ENCODE results near the gene PTPRE.

The PTPRE gene

GRCh38 chr10:128083191-128083895 is 176.4 kb downstream of the PTPRE start:
- DNase-seq (ENCODE audit: extremely low spot score), result no peak
- CTCF ChIA-PET, result interaction anchor here (0.9 to 2.1 kb wide), 6 partner anchors 14 to 72 kb away, joined by 3 to 11 read pairs (median 4); no protein-coding TSS in a partner anchor
- no peak for TF ChIP-seq CTCF (IDR thresholded peaks at IDR 0.05; ENCODE audit: control extremely low read depth, extremely low read depth, low read depth, missing control alignments)
- POLR2A ChIA-PET, result no interaction called here

GRCh38 chr10:128084364-128084763 is 177.5 kb downstream of the PTPRE start:
- no peak for DNase-seq (ENCODE audit: extremely low spot score)
- TF ChIP-seq CTCF (IDR thresholded peaks at IDR 0.05; ENCODE audit: control extremely low read depth, extremely low read depth, low read depth, missing control alignments), result no peak
- POLR2A ChIA-PET, result no interaction called here
- CTCF ChIA-PET, result interaction anchor here (0.8 to 2.1 kb wide), 5 partner anchors 15 to 70 kb away, joined by 3 to 11 read pairs (median 4); no protein-coding TSS in a partner anchor

- POLR2A ChIA-PET, result no interaction called here
- DNase-seq (ENCODE audit: extremely low spot score), result no peak
- CTCF ChIA-PET, result interaction anchor here (0.8 to 2.1 kb wide), 3 partner anchors 16 to 69 kb away, joined by 3 to 11 read pairs (median 8); no protein-coding TSS in a partner anchor
- no peak for TF ChIP-seq CTCF (IDR thresholded peaks at IDR 0.05; ENCODE audit: control extremely low read depth, extremely low read depth, low read depth, missing control alignments)
Observed at GRCh38 chr10:128084991-128085390, 178.1 kb downstream of the PTPRE start.

GRCh38 chr10:128086003-128086863 is 179.3 kb downstream of the PTPRE start:
- no peak for TF ChIP-seq CTCF (IDR thresholded peaks at IDR 0.05; ENCODE audit: control extremely low read depth, extremely low read depth, low read depth, missing control alignments)
- POLR2A ChIA-PET, result no interaction called here
- CTCF ChIA-PET, result interaction anchor here (1.1 to 1.8 kb wide), 2 partner anchors 8 to 17 kb away, joined by 4 to 7 read pairs; no protein-coding TSS in a partner anchor
- DNase-seq (ENCODE audit: extremely low spot score), result no peak

- CTCF ChIA-PET, result interaction anchor here (1.1 to 1.8 kb wide), 2 partner anchors 9 to 18 kb away, joined by 4 to 7 read pairs; no protein-coding TSS in a partner anchor
- no peak for DNase-seq (ENCODE audit: extremely low spot score)
- POLR2A ChIA-PET, result no interaction called here
- no peak for TF ChIP-seq CTCF (IDR thresholded peaks at IDR 0.05; ENCODE audit: control extremely low read depth, extremely low read depth, low read depth, missing control alignments)
Observed at GRCh38 chr10:128087146-128087883, 180.4 kb downstream of the PTPRE start.
